PC-9 (cell line): ENCODE results near the gene ATL1. TPM values are rescaled to one million over a fixed set of nuclear protein-coding genes. Genes with fewer than 3 reads are reported as not detected.

Source experiments
- BruUV-seq: library from RNA; stranded (reverse); fragments of 400-500 nt; replicated peaks from 2 replicates; lab custom pipeline; 2021; lab: Mats Ljungman, UMichigan
- CTCF ChIA-PET: fragments of 300-600 bp; sonication (Branson Sonifier 250); formaldehyde crosslinking; loops from one replicate; lab custom pipeline; 2022; ENCODE audit warnings: antibody characterized with exemption; lab: Charles Lee
- POLR2A ChIA-PET: fragments of 300-600 bp; sonication (Branson Sonifier 250); formaldehyde crosslinking; loops from one replicate; lab custom pipeline; 2022; ENCODE audit warnings: antibody characterized with exemption; ENCODE audit not compliant: unreplicated experiment; lab: Charles Lee
- DNase-seq, 2 experiments: peaks; one replicate each; pipeline versions ENCODE4 v3.0.0 to v3.0.0-alpha.2; 2015 to 2022; ENCODE audit warnings: mixed read lengths in 1 of 2
- H2AFZ ChIP-seq: fragments of 200-600 bp; sonication (generic); 2 replicates; pipeline ENCODE4 v1.8.1; 2017; ENCODE audit warnings: antibody characterized with exemption
- H3F3A ChIP-seq: fragments of 200-600 bp; sonication (generic); 2 replicates; pipeline ENCODE4 v1.8.1; 2017; ENCODE audit warnings: antibody characterized with exemption, mild to moderate bottlenecking, low read depth; ENCODE audit not compliant: insufficient read depth
- H3K27ac ChIP-seq: fragments of 200-600 bp; sonication (generic); 2 replicates; pipeline ENCODE4 v1.6.1; 2016; ENCODE audit warnings: mixed run types
- H3K27me3 ChIP-seq: fragments of 200-600 bp; sonication (generic); 2 replicates; pipeline ENCODE4 v1.6.1; 2016; ENCODE audit warnings: low read depth, mixed run types; ENCODE audit not compliant: insufficient read depth
- H3K36me3 ChIP-seq: fragments of 200-600 bp; sonication (generic); 2 replicates; pipeline ENCODE4 v1.6.1; 2016; ENCODE audit warnings: low read depth, mixed run types
- H3K4me1 ChIP-seq: fragments of 200-600 bp; sonication (generic); replicated peaks from 2 replicates; pipeline ENCODE4 v1.6.1; 2016; ENCODE audit warnings: mixed run types; ENCODE audit not compliant: insufficient read depth
- H3K4me2 ChIP-seq: fragments of 200-600 bp; sonication (generic); 2 replicates; pipeline ENCODE4 v1.6.1; 2017; ENCODE audit warnings: mixed run types
- H3K4me3 ChIP-seq: fragments of 200-600 bp; sonication (generic); 2 replicates; pipeline ENCODE4 v1.6.1; 2016; ENCODE audit warnings: mixed run types
- H3K79me2 ChIP-seq: fragments of 200-600 bp; sonication (generic); 2 replicates; pipeline ENCODE4 v1.6.1; 2017; ENCODE audit warnings: low read depth, mixed run types
- H3K9me2 ChIP-seq: fragments of 200-600 bp; sonication (generic); 2 replicates; pipeline ENCODE4 v1.8.1; 2017; ENCODE audit warnings: mild to moderate bottlenecking; ENCODE audit not compliant: insufficient read depth
- H3K9me3 ChIP-seq: fragments of 200-600 bp; sonication (generic); 2 replicates; pipeline ENCODE4 v1.8.1; 2016; ENCODE audit warnings: low read depth; ENCODE audit not compliant: insufficient read depth
- H4K20me1 ChIP-seq: fragments of 200-600 bp; sonication (generic); 2 replicates; pipeline ENCODE4 v1.8.1; 2017; ENCODE audit not compliant: insufficient read depth
- EZH2 ChIP-seq: fragments of 200-600 bp; sonication (generic); IDR thresholded peaks from 2 replicates; pipeline ENCODE4 v1.8.0; 2017; ENCODE audit warnings: antibody characterized with exemption, low read depth
- intact Hi-C: fragments of 100-400 bp; cut with micrococcal nuclease; formaldehyde crosslinking; loops from one replicate; pipeline ENCODE4 v1.10.0; 2022; ENCODE audit not compliant: unreplicated experiment
- total RNA-seq: library from RNA; stranded (reverse); gene quantifications from 2 replicates; pipeline ENCODE4 v1.2.3, GENCODE V29; 2021
- TF ChIP-seq, protein P1 (sequence below): fragments of 200-600 bp; sonication (generic); conservative IDR thresholded peaks from 2 replicates; pipeline ENCODE4 v1.6.1; 2017; ENCODE audit warnings: mixed run types, antibody characterized with exemption, mild to moderate bottlenecking, moderate library complexity

Gene ATL1
- total RNA-seq, 1 experiment from 2014 or later, result 4.3 TPM

DNA sequence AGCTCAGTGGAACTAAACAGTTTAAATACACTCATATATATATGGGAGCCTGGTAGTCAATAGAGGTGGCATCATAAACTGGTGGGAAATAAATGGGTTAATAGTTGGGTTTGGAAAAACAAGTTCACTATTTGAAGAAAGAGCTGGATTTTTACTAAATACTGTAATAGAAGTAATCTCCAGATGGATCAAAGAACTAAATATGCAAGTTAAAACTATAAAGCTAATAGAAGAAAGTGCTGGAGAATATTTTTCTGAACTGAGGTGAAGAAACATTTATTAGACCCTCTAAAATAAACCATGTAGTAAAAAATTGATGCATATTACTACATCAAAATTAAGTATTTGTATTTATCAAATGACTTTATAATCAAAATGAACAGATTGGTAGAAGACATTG lies 38.8 kb downstream of the ATL1 start:
- BruUV-seq, result no TSS peak
- ChIA-PET POLR2A (no interaction called here), CTCF (interaction anchor here (0.5 kb wide), 1 partner anchor 73 kb away, joined by 6 read pairs; no protein-coding TSS in a partner anchor)
- no peaks in the 10 kb centered on the region for H3K36me3 ChIP-seq
- no peaks in the 10 kb centered on the region for H3K79me2 ChIP-seq
- no peak overlapping the region for H3K4me3 ChIP-seq
- H4K20me1 ChIP-seq, result no peaks in the 10 kb centered on the region
- H3K27me3 ChIP-seq, result no peaks in the 10 kb centered on the region
- intact Hi-C loops, result no loop called here
- no peak overlapping the region for H3K27ac ChIP-seq
- H3K4me1 ChIP-seq, result peaks cover 20% of the 10 kb centered on the region
- no peaks in the 10 kb centered on the region; the same call in 1 of the 2 replicates for H3F3A ChIP-seq
- H3K4me2 ChIP-seq, result no peak overlapping the region
- no peak for TF ChIP-seq EZH2
- TF ChIP-seq, protein P1, sequence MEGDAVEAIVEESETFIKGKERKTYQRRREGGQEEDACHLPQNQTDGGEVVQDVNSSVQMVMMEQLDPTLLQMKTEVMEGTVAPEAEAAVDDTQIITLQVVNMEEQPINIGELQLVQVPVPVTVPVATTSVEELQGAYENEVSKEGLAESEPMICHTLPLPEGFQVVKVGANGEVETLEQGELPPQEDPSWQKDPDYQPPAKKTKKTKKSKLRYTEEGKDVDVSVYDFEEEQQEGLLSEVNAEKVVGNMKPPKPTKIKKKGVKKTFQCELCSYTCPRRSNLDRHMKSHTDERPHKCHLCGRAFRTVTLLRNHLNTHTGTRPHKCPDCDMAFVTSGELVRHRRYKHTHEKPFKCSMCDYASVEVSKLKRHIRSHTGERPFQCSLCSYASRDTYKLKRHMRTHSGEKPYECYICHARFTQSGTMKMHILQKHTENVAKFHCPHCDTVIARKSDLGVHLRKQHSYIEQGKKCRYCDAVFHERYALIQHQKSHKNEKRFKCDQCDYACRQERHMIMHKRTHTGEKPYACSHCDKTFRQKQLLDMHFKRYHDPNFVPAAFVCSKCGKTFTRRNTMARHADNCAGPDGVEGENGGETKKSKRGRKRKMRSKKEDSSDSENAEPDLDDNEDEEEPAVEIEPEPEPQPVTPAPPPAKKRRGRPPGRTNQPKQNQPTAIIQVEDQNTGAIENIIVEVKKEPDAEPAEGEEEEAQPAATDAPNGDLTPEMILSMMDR, result no peak
- H2AFZ ChIP-seq, result no peak overlapping the region
- H3K9me2 ChIP-seq, result no peaks in the 10 kb centered on the region
- no peak for DNase-seq
- H3K9me3 ChIP-seq, result no peaks in the 10 kb centered on the region

DNA sequence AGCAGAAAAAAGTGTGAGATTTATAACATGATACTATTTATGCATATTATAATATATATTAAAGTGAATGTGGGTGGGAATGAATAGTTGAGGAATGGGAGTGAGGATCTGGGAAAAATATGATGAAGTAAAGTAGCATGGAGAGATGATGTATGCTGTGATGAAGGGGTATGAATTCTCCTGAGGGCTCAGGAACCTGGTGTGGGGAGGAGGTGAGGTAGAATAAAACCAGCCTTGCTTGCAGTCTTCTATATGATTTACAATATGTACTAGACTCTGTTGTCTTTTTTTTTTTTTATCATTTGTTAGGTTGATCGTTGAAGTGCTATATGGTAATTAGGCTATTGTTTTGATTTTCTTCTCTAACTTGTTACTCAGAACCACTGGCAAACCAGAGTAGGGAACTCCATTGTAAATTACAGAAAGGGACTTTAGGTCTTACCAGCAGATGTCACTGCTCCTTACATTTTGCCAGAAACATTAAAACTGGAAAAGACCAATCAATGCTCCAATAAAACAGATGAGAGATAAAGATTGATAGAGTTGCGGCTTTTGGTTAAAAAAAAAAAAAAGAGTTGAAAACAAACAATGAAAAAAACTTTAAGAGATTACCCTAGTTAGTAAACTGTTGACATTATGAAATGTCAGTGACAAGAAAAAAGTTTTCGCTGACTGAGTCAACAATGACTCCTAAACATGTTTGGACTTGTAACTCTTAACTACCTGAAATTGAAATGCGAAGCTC lies 39.9 kb downstream of the ATL1 start:
- Histone ChIP-seq H3K79me2 (no peaks in the 10 kb centered on the region), H3K4me2 (peak overlapping the region; percentile 36), H3K9me3 (no peaks in the 10 kb centered on the region), H4K20me1 (no peaks in the 10 kb centered on the region), H3K4me3 (no peak overlapping the region; the same call in 1 of the 2 replicates), H2AFZ (no peak overlapping the region), H3F3A (no peaks in the 10 kb centered on the region; the same call in 1 of the 2 replicates), H3K9me2 (no peaks in the 10 kb centered on the region), H3K27ac (no peak overlapping the region), H3K4me1 (peaks cover 20% of the 10 kb centered on the region), H3K36me3 (no peaks in the 10 kb centered on the region), H3K27me3 (no peaks in the 10 kb centered on the region)
- CTCF ChIA-PET, result interaction anchor here (0.5 to 1.9 kb wide), 14 partner anchors 16 to 1129 kb away, joined by 3 to 8 read pairs (median 5); no protein-coding TSS in a partner anchor
- peak in 1 of 2 experiments; percentile 63 for DNase-seq
- TF ChIP-seq, protein P1, result peak; percentile 70
- TF ChIP-seq EZH2, result no peak
- intact Hi-C loops, result loop anchor here (1.0 kb wide), 2 partner anchors 173 to 178 kb away; no protein-coding TSS in a partner anchor
- no TSS peak for BruUV-seq
- POLR2A ChIA-PET, result interaction anchor here (1.0 kb wide), 1 partner anchor 45 kb away, joined by 5 read pairs; no protein-coding TSS in a partner anchor

DNA sequence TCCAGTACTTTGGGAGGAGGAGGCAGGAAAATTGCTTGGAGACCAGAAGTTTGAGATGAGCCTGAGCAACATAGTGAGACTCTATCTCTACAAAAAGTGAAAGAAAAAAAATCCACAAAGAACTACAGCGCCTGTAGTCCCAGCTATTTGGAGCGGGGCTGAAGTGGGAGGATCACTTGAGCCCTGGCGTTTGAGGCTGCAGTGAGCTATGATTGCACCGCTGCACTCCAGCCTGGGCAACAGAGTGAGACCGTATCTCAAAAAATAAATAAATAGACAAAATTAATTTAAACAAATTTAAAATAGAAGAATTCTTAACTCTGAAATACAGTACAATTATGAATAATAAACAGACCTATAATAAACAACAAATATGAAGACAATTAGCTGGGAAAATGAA lies 40.9 kb downstream of the ATL1 start:
- Histone ChIP-seq H3K4me3 (no peak overlapping the region), H3K9me3 (no peaks in the 10 kb centered on the region), H3K79me2 (no peaks in the 10 kb centered on the region), H4K20me1 (no peaks in the 10 kb centered on the region), H3K4me2 (0 out of 2 replicates have a peak overlapping the region, but pooled peaks have one; percentile 2), H3K9me2 (no peaks in the 10 kb centered on the region), H3K36me3 (no peaks in the 10 kb centered on the region), H3K27me3 (no peaks in the 10 kb centered on the region), H2AFZ (no peak overlapping the region), H3K4me1 (peaks cover 20% of the 10 kb centered on the region), H3F3A (no peaks in the 10 kb centered on the region; the same call in 1 of the 2 replicates), H3K27ac (no peak overlapping the region)
- TF ChIP-seq, protein P1, result no peak
- TF ChIP-seq EZH2, result no peak
- CTCF ChIA-PET, result interaction anchor here (0.5 to 1.9 kb wide), 13 partner anchors 16 to 1130 kb away, joined by 3 to 8 read pairs (median 5); no protein-coding TSS in a partner anchor
- DNase-seq, result no peak
- POLR2A ChIA-PET, result interaction anchor here (1.0 kb wide), 1 partner anchor 46 kb away, joined by 5 read pairs; no protein-coding TSS in a partner anchor
- no TSS peak for BruUV-seq
- intact Hi-C loops, result loop anchor here (1.0 kb wide), 2 partner anchors 172 to 177 kb away; no protein-coding TSS in a partner anchor
